GM23338 (cell line): ENCODE results near the gene INPP5A. TPM values are rescaled to one million over a fixed set of nuclear protein-coding genes. Genes with fewer than 3 reads are reported as not detected.

Experiments
- ATAC-seq: fragments of 200-7000 bp; cut with Tn5 transposase; 3 replicates; pipeline ENCODE4 v1.9.1; 2020
- DNase-seq: peaks from one replicate; pipeline ENCODE4 v3.0.0-alpha.2; 2015; ENCODE audit warnings: low spot score
- H2AFZ ChIP-seq: fragments of 200-600 bp; sonication (generic); 2 replicates; pipeline ENCODE4 v1.8.0; 2016; ENCODE audit warnings: antibody characterized with exemption, mild to moderate bottlenecking, moderate library complexity
- H3F3A ChIP-seq: fragments of 200-600 bp; sonication (generic); replicated peaks from 2 replicates; pipeline ENCODE4 v1.8.0; 2017; ENCODE audit warnings: antibody characterized with exemption, mixed run types, low read depth
- H3K27ac ChIP-seq: fragments of 200-600 bp; sonication (generic); 2 replicates; pipeline ENCODE4 v1.6.1; 2016; ENCODE audit warnings: low read depth
- H3K27me3 ChIP-seq: fragments of 200-600 bp; sonication (generic); 2 replicates; pipeline ENCODE4 v1.8.0; 2016; ENCODE audit warnings: mild to moderate bottlenecking, mixed run types, moderate library complexity; ENCODE audit not compliant: insufficient read depth
- H3K36me3 ChIP-seq: fragments of 200-600 bp; sonication (generic); 2 replicates; pipeline ENCODE4 v1.8.0; 2016; ENCODE audit warnings: mild to moderate bottlenecking; ENCODE audit not compliant: insufficient read depth
- H3K4me1 ChIP-seq: fragments of 200-600 bp; sonication (generic); 2 replicates; pipeline ENCODE4 v1.8.0; 2016; ENCODE audit warnings: mild to moderate bottlenecking, moderate library complexity; ENCODE audit not compliant: insufficient read depth
- H3K4me2 ChIP-seq: fragments of 200-600 bp; sonication (generic); 2 replicates; pipeline ENCODE4 v1.7.1; 2017; ENCODE audit warnings: mixed run types
- H3K4me3 ChIP-seq: fragments of 200-600 bp; sonication (generic); 2 replicates; pipeline ENCODE4 v1.6.1; 2016; ENCODE audit warnings: mixed run types
- H3K79me2 ChIP-seq: fragments of 200-600 bp; sonication (generic); replicated peaks from 2 replicates; pipeline ENCODE4 v1.8.0; 2017; ENCODE audit warnings: mild to moderate bottlenecking; ENCODE audit not compliant: insufficient read depth
- H3K9me2 ChIP-seq: fragments of 200-600 bp; sonication (generic); 2 replicates; pipeline ENCODE4 v1.8.0; 2017; ENCODE audit not compliant: insufficient read depth
- H4K20me1 ChIP-seq: fragments of 200-600 bp; sonication (generic); replicated peaks from 2 replicates; pipeline ENCODE4 v1.8.0; 2017; ENCODE audit warnings: mild to moderate bottlenecking; ENCODE audit not compliant: insufficient read depth
- H3K27ac Mint-ChIP-seq: 2 replicates; pipeline ENCODE4 v1.8.0; 2020; ENCODE audit warnings: inconsistent platforms, mild to moderate bottlenecking, moderate library complexity, mixed read lengths
- H3K27me3 Mint-ChIP-seq: 3 replicates; pipeline ENCODE4 v1.8.0; 2022; ENCODE audit warnings: low read depth, mild to moderate bottlenecking, moderate library complexity, mixed read lengths, inconsistent platforms; ENCODE audit not compliant: insufficient read depth, poor library complexity
- H3K36me3 Mint-ChIP-seq: 3 replicates; pipeline ENCODE4 v1.8.0; 2021; ENCODE audit warnings: low read depth, mild to moderate bottlenecking, inconsistent platforms, moderate library complexity, mixed read lengths
- H3K4me1 Mint-ChIP-seq: 3 replicates; pipeline ENCODE4 v1.8.0; 2020; ENCODE audit warnings: mild to moderate bottlenecking, inconsistent platforms, mixed read lengths
- H3K4me3 Mint-ChIP-seq: 3 replicates; pipeline ENCODE4 v1.8.0; 2021; ENCODE audit warnings: moderate library complexity, mild to moderate bottlenecking, inconsistent platforms, mixed read lengths
- H3K9me3 Mint-ChIP-seq: 3 replicates; pipeline ENCODE4 v1.8.0; 2020; ENCODE audit warnings: moderate library complexity, mild to moderate bottlenecking, inconsistent platforms, mixed read lengths
- CREB1 ChIP-seq: fragments of 250-450 bp; sonication (Bioruptor Pico); IDR thresholded peaks from 2 replicates; pipeline ENCODE4 v1.5.0; 2020; ENCODE audit warnings: low read depth, mild to moderate bottlenecking, moderate library complexity
- EZH2 ChIP-seq: fragments of 200-600 bp; sonication (generic); IDR thresholded peaks from one replicate; pipeline ENCODE4 v1.8.0; 2017; ENCODE audit warnings: antibody characterized with exemption, mild to moderate bottlenecking, low read depth; ENCODE audit not compliant: unreplicated experiment
- NANOG ChIP-seq: IDR thresholded peaks from 2 replicates; pipeline ENCODE4 v1.6.1; 2016; ENCODE audit warnings: antibody characterized with exemption, borderline replicate concordance
- POLR2AphosphoS5 ChIP-seq: IDR thresholded peaks from 2 replicates; pipeline ENCODE4 v1.6.1; 2016; ENCODE audit warnings: antibody characterized with exemption, low read depth
- STAT1 ChIP-seq: IDR thresholded peaks from one replicate; pipeline ENCODE4 v1.6.1; 2016; ENCODE audit warnings: antibody characterized with exemption; ENCODE audit not compliant: unreplicated experiment
- ZNF331 ChIP-seq: fragments of 250-450 bp; sonication (Bioruptor Pico); IDR thresholded peaks from 2 replicates; pipeline ENCODE4 v1.5.0; 2020; ENCODE audit warnings: low read depth, mild to moderate bottlenecking, moderate library complexity
- polyA plus RNA-seq: library from polyadenylated mRNA; unstranded; fragments of >200 nt; fragmentation: Nextera tagmentation; extraction: Ambion mirVana; gene quantifications from 2 replicates; pipeline ENCODE4 v1.2.1, GENCODE V29; 2016
- total RNA-seq: library from RNA; depleted of rRNA; stranded (reverse); fragments of >200 nt; shearing (Covaris generic); gene quantifications from 2 replicates; pipeline ENCODE4 v1.2.3, GENCODE V29; 2014
- TF ChIP-seq, protein P1 (sequence below): fragments of 250-450 bp; sonication (Bioruptor Pico); IDR thresholded peaks from 2 replicates; pipeline ENCODE4 v1.5.0; 2020; ENCODE audit warnings: mild to moderate bottlenecking, moderate library complexity
- TF ChIP-seq, protein P2 (sequence below): IDR thresholded peaks from 2 replicates; pipeline ENCODE4 v1.6.1; 2016; ENCODE audit warnings: antibody characterized with exemption

INPP5A gene
- total and polyA plus RNA-seq, 2 experiments from 2014 or later, result 5.9 to 40.6 TPM

DNA sequence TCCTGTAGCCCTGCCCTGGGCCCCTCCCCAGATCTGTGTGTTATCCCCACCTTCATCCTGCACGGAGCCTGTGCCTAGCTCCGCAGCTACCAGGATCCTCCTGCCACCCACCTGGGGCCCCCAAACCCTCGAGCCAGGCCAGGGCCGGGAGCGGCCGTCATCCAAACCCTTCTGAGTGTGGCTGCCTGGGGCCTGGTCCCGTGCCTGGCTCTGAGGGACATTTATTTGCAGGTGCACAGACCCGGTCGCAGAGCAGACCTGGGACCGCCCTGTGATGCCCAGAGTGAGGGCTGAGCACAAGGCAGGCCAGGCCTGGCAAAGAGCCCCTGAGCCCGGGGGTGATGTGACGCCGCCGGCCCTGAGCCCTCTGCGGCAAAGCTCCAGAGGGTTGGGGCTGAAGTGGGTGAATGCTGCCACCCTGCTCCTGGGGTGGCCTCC lies 27.4 kb upstream of the INPP5A start:
- H3K36me3 ChIP-seq, result no peaks in the 10 kb centered on the region
- no peak overlapping the region for H3K4me2 ChIP-seq
- no peak overlapping the region for H3K27ac ChIP-seq
- H3K4me3 ChIP-seq, result no peak overlapping the region
- no peaks in the 10 kb centered on the region for H3F3A ChIP-seq
- no peaks in the 10 kb centered on the region for H3K79me2 ChIP-seq
- no peak overlapping the region for H2AFZ ChIP-seq
- no peak overlapping the region for H3K4me3 Mint-ChIP-seq
- no peaks in the 10 kb centered on the region for H4K20me1 ChIP-seq
- no peaks in the 10 kb centered on the region for H3K9me2 ChIP-seq
- H3K4me1 ChIP-seq, result peaks cover under 1% of the 10 kb centered on the region; the same call in 1 of the 2 replicates
- peaks cover 6% of the 10 kb centered on the region for H3K27me3 Mint-ChIP-seq
- ATAC-seq (no peak), DNase-seq (no peak)
- H3K27ac Mint-ChIP-seq, result no peak overlapping the region
- H3K9me3 Mint-ChIP-seq, result no peaks in the 10 kb centered on the region
- TF ChIP-seq STAT1 (no peak), ZNF331 (CRISPR knock-in tag) (no peak), CREB1 (CRISPR knock-in tag) (no peak), POLR2AphosphoS5 (no peak), EZH2 (no peak), NANOG (no peak)
- TF ChIP-seq, protein P1, sequence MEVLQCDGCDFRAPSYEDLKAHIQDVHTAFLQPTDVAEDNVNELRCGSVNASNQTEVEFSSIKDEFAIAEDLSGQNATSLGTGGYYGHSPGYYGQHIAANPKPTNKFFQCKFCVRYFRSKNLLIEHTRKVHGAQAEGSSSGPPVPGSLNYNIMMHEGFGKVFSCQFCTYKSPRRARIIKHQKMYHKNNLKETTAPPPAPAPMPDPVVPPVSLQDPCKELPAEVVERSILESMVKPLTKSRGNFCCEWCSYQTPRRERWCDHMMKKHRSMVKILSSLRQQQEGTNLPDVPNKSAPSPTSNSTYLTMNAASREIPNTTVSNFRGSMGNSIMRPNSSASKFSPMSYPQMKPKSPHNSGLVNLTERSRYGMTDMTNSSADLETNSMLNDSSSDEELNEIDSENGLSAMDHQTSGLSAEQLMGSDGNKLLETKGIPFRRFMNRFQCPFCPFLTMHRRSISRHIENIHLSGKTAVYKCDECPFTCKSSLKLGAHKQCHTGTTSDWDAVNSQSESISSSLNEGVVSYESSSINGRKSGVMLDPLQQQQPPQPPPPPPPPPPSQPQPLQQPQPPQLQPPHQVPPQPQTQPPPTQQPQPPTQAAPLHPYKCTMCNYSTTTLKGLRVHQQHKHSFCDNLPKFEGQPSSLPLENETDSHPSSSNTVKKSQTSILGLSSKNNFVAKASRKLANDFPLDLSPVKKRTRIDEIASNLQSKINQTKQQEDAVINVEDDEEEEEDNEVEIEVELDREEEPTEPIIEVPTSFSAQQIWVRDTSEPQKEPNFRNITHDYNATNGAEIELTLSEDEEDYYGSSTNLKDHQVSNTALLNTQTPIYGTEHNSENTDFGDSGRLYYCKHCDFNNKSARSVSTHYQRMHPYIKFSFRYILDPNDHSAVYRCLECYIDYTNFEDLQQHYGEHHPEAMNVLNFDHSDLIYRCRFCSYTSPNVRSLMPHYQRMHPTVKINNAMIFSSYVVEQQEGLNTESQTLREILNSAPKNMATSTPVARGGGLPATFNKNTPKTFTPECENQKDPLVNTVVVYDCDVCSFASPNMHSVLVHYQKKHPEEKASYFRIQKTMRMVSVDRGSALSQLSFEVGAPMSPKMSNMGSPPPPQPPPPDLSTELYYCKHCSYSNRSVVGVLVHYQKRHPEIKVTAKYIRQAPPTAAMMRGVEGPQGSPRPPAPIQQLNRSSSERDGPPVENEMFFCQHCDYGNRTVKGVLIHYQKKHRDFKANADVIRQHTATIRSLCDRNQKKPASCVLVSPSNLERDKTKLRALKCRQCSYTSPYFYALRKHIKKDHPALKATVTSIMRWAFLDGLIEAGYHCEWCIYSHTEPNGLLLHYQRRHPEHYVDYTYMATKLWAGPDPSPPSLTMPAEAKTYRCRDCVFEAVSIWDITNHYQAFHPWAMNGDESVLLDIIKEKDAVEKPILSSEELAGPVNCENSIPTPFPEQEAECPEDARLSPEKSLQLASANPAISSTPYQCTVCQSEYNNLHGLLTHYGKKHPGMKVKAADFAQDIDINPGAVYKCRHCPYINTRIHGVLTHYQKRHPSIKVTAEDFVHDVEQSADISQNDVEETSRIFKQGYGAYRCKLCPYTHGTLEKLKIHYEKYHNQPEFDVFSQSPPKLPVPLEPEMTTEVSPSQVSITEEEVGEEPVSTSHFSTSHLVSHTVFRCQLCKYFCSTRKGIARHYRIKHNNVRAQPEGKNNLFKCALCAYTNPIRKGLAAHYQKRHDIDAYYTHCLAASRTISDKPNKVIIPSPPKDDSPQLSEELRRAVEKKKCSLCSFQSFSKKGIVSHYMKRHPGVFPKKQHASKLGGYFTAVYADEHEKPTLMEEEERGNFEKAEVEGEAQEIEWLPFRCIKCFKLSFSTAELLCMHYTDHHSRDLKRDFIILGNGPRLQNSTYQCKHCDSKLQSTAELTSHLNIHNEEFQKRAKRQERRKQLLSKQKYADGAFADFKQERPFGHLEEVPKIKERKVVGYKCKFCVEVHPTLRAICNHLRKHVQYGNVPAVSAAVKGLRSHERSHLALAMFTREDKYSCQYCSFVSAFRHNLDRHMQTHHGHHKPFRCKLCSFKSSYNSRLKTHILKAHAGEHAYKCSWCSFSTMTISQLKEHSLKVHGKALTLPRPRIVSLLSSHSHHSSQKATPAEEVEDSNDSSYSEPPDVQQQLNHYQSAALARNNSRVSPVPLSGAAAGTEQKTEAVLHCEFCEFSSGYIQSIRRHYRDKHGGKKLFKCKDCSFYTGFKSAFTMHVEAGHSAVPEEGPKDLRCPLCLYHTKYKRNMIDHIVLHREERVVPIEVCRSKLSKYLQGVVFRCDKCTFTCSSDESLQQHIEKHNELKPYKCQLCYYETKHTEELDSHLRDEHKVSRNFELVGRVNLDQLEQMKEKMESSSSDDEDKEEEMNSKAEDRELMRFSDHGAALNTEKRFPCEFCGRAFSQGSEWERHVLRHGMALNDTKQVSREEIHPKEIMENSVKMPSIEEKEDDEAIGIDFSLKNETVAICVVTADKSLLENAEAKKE (CRISPR knock-in tag), result no peak
- TF ChIP-seq, protein P2, sequence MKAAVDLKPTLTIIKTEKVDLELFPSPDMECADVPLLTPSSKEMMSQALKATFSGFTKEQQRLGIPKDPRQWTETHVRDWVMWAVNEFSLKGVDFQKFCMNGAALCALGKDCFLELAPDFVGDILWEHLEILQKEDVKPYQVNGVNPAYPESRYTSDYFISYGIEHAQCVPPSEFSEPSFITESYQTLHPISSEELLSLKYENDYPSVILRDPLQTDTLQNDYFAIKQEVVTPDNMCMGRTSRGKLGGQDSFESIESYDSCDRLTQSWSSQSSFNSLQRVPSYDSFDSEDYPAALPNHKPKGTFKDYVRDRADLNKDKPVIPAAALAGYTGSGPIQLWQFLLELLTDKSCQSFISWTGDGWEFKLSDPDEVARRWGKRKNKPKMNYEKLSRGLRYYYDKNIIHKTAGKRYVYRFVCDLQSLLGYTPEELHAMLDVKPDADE, result no peak
- no peaks in the 10 kb centered on the region for H3K27me3 ChIP-seq
- peaks cover under 1% of the 10 kb centered on the region; the same call in 2 of the 3 replicates for H3K4me1 Mint-ChIP-seq
- H3K36me3 Mint-ChIP-seq, result no peaks in the 10 kb centered on the region
